HepG2 (cell line): ENCODE results near the gene SHISA5. TPM values are rescaled to one million over a fixed set of nuclear protein-coding genes. Genes with fewer than 3 reads are reported as not detected.

Experiments used
- CAMTA2 ChIP-seq: sonication (generic); formaldehyde crosslinking; IDR thresholded peaks from 2 replicates; pipeline ENCODE4 v1.4.0; 2020; ENCODE audit warnings: mild to moderate bottlenecking, missing genetic modification reagents, borderline replicate concordance
- DR1 ChIP-seq: sonication (generic); formaldehyde crosslinking; IDR thresholded peaks from 2 replicates; pipeline ENCODE4 v1.8.0; 2021; ENCODE audit warnings: mild to moderate bottlenecking, missing genetic modification reagents, inconsistent platforms
- HNRNPH1 ChIP-seq: fragments of 200-400 bp; formaldehyde crosslinking; optimal IDR thresholded peaks from 2 replicates; pipeline ENCODE3; 2017; ENCODE audit warnings: mild to moderate bottlenecking, low read depth, low read length
- LCORL ChIP-seq, 2 experiments: fragments of 450-650 bp in 1 of 2; sonication (generic) in 1 of 2; formaldehyde crosslinking in 1 of 2; IDR thresholded peaks; 2 replicates each; pipeline versions ENCODE4 v1.5.0 to v1.6.1; 2017 to 2020; ENCODE audit warnings: antibody characterized with exemption in 1 of 2, missing genetic modification reagents in 1 of 2
- MAZ ChIP-seq, 2 experiments: sonication (generic) in 1 of 2; formaldehyde crosslinking in 1 of 2; IDR thresholded peaks; 2 replicates each; pipeline versions ENCODE4 v1.5.0 to v1.6.1; 2012 to 2020; ENCODE audit warnings: low read depth in 2 of 2, mild to moderate bottlenecking in 2 of 2, borderline replicate concordance in 1 of 2, improper control_type of control experiment in 1 of 2, low read length in 1 of 2, missing genetic modification reagents in 1 of 2, moderate library complexity in 1 of 2
- NFYB ChIP-seq: sonication (generic); formaldehyde crosslinking; IDR thresholded peaks from 2 replicates; pipeline ENCODE4 v1.4.0; 2020; ENCODE audit warnings: missing genetic modification reagents
- RBM22 ChIP-seq: fragments of 200-400 bp; formaldehyde crosslinking; optimal IDR thresholded peaks from 2 replicates; pipeline ENCODE3; 2017; ENCODE audit warnings: mild to moderate bottlenecking, low read length, moderate library complexity
- SRSF4 ChIP-seq: fragments of 200-400 bp; formaldehyde crosslinking; IDR thresholded peaks from one replicate; pipeline ENCODE4 v1.6.1; 2018; ENCODE audit warnings: mild to moderate bottlenecking, low read depth, low read length, moderate library complexity; ENCODE audit not compliant: poor library complexity, severe bottlenecking
- TBX3 ChIP-seq: fragments of 450-650 bp; IDR thresholded peaks from 2 replicates; pipeline ENCODE4 v1.6.1; 2017; ENCODE audit warnings: antibody characterized with exemption, mild to moderate bottlenecking, inconsistent platforms, borderline replicate concordance
- XBP1 ChIP-seq: sonication (generic); formaldehyde crosslinking; IDR thresholded peaks from 2 replicates; pipeline ENCODE4 v1.5.0; 2020; ENCODE audit warnings: missing genetic modification reagents
- ZNF121 ChIP-seq: sonication (generic); formaldehyde crosslinking; IDR thresholded peaks from 2 replicates; pipeline ENCODE4 v1.5.0; 2020; ENCODE audit warnings: mild to moderate bottlenecking, missing genetic modification reagents
- ZNF878 ChIP-seq: sonication (generic); formaldehyde crosslinking; IDR thresholded peaks from 2 replicates; pipeline ENCODE4 v1.8.1; 2023; ENCODE audit warnings: mild to moderate bottlenecking, missing genetic modification reagents, moderate library complexity
- polyA plus RNA-seq, 8 experiments: library from polyadenylated mRNA; depleted of rRNA in 3 of 8; stranded (reverse) in 7 of 8; unstranded in 1 of 8; fragments of >200 nt; fragmentation: Illumina TruSeq in 4 of 8; extraction: Trizol in 4 of 8; gene quantifications; 2 replicates each; pipeline versions ENCODE4 v1.2.1 to v1.2.3, GENCODE V29; 2011 to 2016; ENCODE audit warnings: low read depth in 4 of 8, missing spikeins in 1 of 8, mixed read lengths in 1 of 8; ENCODE audit not compliant: insufficient read depth in 1 of 8
- total RNA-seq, 5 experiments: library from RNA; depleted of rRNA; stranded (reverse); fragments of >200 nt; fragmentation: Illumina TruSeq; extraction: Trizol; gene quantifications; 2 replicates each; pipeline ENCODE4 v1.2.3, GENCODE V29; 2016; ENCODE audit warnings: low read depth in 1 of 5
- TF ChIP-seq, protein P1 (sequence below): IDR thresholded peaks from 2 replicates; pipeline ENCODE4 v1.6.1; 2016; ENCODE audit warnings: missing biosample characterization, missing genetic modification reagents, low read depth
- TF ChIP-seq, protein P2 (sequence below): sonication (generic); formaldehyde crosslinking; conservative IDR thresholded peaks from 2 replicates; pipeline ENCODE4 v1.4.0; 2020; ENCODE audit warnings: missing genetic modification reagents
- TF ChIP-seq, protein P3 (sequence below): sonication (generic); formaldehyde crosslinking; IDR thresholded peaks from 2 replicates; pipeline ENCODE4 v1.8.1; 2023; ENCODE audit warnings: missing genetic modification reagents, inconsistent platforms, borderline replicate concordance
- TF ChIP-seq, protein P4 (sequence below): sonication (generic); formaldehyde crosslinking; IDR thresholded peaks from 2 replicates; pipeline ENCODE4 v1.5.1; 2020; ENCODE audit warnings: missing genetic modification reagents, mild to moderate bottlenecking, borderline replicate concordance
- TF ChIP-seq, protein P5 (sequence below): sonication (generic); formaldehyde crosslinking; IDR thresholded peaks from 2 replicates; pipeline ENCODE4 v1.4.0; 2020; ENCODE audit warnings: missing genetic modification reagents

Gene SHISA5
- total and polyA plus RNA-seq, 2 of the 13 experiments (the other 11 are each of a cell fraction or from before 2014, with no cell fraction given) = 75.8 to 91.4 TPM

DNA sequence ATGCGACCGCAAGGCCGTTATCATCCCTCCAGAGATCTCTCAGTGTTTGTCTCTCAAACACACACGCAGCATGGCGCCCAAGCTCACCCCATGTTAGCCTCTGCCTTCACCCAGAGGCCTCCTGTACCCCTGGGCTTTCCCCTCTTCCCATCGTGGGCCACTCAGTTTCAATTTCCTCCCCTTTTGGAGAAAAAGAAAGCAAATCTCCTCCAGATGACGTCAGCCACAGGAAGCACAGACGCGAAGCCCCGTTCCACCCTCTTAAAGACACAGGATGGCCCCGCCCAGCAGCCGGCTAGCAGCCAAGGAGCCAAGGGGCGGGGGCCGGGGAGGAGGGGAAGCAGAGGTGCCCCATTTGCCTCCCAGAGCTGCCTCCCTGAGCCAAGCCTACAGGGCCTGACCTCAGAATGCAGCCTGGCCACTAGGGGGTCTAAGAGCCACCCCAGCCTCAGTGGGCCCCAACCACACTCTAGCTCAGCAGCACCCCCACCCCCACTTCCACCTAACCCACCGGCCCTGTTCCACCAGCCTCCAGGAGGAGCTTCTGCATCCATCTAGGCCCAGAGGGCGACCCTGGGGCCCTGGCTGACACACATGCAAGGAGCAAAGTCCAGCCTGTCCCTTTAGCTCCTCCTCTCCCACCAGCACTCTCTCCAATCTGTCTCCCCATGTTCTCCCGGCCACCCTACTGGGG is 30.9 kb downstream of the SHISA5 start (continued):
- TF ChIP-seq ZNF878 (CRISPR knock-in tag) = peak; percentile 45; the same call in 1 of the 2 replicates
- TF ChIP-seq, protein P1, sequence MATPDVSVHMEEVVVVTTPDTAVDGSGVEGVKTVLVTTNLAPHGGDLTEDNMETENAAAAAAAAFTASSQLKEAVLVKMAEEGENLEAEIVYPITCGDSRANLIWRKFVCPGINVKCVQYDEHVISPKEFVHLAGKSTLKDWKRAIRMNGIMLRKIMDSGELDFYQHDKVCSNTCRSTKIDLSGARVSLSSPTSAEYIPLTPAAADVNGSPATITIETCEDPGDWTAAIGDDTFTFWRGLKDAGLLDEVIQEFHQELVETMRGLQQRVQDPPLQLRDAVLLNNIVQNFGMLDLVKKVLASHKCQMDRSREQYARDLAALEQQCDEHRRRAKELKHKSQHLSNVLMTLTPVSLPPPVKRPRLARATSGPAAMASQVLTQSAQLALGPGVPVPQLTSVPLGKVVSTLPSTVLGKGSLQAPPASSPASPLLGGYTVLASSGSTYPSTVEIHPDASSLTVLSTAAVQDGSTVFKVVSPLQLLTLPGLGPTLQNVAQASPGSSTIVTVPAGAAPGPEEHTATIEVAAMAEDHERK (CRISPR knock-in tag) = no peak
- no peak for TF ChIP-seq XBP1 (CRISPR knock-in tag)
- TF ChIP-seq NFYB (CRISPR knock-in tag) = no peak
- TF ChIP-seq, protein P2, sequence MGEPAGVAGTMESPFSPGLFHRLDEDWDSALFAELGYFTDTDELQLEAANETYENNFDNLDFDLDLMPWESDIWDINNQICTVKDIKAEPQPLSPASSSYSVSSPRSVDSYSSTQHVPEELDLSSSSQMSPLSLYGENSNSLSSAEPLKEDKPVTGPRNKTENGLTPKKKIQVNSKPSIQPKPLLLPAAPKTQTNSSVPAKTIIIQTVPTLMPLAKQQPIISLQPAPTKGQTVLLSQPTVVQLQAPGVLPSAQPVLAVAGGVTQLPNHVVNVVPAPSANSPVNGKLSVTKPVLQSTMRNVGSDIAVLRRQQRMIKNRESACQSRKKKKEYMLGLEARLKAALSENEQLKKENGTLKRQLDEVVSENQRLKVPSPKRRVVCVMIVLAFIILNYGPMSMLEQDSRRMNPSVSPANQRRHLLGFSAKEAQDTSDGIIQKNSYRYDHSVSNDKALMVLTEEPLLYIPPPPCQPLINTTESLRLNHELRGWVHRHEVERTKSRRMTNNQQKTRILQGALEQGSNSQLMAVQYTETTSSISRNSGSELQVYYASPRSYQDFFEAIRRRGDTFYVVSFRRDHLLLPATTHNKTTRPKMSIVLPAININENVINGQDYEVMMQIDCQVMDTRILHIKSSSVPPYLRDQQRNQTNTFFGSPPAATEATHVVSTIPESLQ (CRISPR knock-in tag) = 0 out of 2 replicates have a peak, but pooled peaks have one; percentile 55
- TF ChIP-seq ZNF121 (CRISPR knock-in tag) = peak; percentile 74; the same call in 1 of the 2 replicates
- peak; percentile 22 for TF ChIP-seq RBM22
- TF ChIP-seq, protein P3, sequence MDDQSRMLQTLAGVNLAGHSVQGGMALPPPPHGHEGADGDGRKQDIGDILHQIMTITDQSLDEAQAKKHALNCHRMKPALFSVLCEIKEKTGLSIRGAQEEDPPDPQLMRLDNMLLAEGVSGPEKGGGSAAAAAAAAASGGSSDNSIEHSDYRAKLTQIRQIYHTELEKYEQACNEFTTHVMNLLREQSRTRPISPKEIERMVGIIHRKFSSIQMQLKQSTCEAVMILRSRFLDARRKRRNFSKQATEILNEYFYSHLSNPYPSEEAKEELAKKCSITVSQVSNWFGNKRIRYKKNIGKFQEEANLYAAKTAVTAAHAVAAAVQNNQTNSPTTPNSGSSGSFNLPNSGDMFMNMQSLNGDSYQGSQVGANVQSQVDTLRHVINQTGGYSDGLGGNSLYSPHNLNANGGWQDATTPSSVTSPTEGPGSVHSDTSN (CRISPR knock-in tag) = no peak
- TF ChIP-seq SRSF4 = no peak
- peak; percentile 27 for TF ChIP-seq HNRNPH1
- no peak for TF ChIP-seq DR1 (CRISPR knock-in tag)
- peak; percentile 78; the same call in 1 of the 2 replicates for TF ChIP-seq MAZ (IDR thresholded peaks at IDR 0.05; ENCODE audit: borderline replicate concordance, low read depth, low read length)
- TF ChIP-seq MAZ (CRISPR knock-in tag; IDR thresholded peaks at IDR 0.05; ENCODE audit: low read depth) = peak; percentile 96
- TF ChIP-seq, protein P4, sequence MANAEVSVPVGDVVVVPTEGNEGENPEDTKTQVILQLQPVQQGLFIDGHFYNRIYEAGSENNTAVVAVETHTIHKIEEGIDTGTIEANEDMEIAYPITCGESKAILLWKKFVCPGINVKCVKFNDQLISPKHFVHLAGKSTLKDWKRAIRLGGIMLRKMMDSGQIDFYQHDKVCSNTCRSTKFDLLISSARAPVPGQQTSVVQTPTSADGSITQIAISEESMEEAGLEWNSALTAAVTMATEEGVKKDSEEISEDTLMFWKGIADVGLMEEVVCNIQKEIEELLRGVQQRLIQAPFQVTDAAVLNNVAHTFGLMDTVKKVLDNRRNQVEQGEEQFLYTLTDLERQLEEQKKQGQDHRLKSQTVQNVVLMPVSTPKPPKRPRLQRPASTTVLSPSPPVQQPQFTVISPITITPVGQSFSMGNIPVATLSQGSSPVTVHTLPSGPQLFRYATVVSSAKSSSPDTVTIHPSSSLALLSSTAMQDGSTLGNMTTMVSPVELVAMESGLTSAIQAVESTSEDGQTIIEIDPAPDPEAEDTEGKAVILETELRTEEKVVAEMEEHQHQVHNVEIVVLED (CRISPR knock-in tag) = peak; percentile 46; the same call in 1 of the 2 replicates
- TF ChIP-seq, protein P5, sequence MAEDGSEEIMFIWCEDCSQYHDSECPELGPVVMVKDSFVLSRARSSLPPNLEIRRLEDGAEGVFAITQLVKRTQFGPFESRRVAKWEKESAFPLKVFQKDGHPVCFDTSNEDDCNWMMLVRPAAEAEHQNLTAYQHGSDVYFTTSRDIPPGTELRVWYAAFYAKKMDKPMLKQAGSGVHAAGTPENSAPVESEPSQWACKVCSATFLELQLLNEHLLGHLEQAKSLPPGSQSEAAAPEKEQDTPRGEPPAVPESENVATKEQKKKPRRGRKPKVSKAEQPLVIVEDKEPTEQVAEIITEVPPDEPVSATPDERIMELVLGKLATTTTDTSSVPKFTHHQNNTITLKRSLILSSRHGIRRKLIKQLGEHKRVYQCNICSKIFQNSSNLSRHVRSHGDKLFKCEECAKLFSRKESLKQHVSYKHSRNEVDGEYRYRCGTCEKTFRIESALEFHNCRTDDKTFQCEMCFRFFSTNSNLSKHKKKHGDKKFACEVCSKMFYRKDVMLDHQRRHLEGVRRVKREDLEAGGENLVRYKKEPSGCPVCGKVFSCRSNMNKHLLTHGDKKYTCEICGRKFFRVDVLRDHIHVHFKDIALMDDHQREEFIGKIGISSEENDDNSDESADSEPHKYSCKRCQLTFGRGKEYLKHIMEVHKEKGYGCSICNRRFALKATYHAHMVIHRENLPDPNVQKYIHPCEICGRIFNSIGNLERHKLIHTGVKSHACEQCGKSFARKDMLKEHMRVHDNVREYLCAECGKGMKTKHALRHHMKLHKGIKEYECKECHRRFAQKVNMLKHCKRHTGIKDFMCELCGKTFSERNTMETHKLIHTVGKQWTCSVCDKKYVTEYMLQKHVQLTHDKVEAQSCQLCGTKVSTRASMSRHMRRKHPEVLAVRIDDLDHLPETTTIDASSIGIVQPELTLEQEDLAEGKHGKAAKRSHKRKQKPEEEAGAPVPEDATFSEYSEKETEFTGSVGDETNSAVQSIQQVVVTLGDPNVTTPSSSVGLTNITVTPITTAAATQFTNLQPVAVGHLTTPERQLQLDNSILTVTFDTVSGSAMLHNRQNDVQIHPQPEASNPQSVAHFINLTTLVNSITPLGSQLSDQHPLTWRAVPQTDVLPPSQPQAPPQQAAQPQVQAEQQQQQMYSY (CRISPR knock-in tag) = no peak
- TF ChIP-seq TBX3 = peak; percentile 2; the same call in 1 of the 2 replicates
- no peak; the same call in 1 of the 2 replicates for TF ChIP-seq CAMTA2 (CRISPR knock-in tag)
- TF ChIP-seq LCORL (IDR thresholded peaks at IDR 0.05) = no peak
- peak; percentile 82 for TF ChIP-seq LCORL (CRISPR knock-in tag; IDR thresholded peaks at IDR 0.05)
